CD8-positive, alpha-beta memory T cell (primary cell): Measurements from ENCODE around the gene TMEM135. TPM values are rescaled to one million over a fixed set of nuclear protein-coding genes. Genes with fewer than 3 reads are reported as not detected.
"Not testable (repeated sequence)": the region's sequence is repeated elsewhere in the genome, so short reads cannot be mapped to it uniquely, and the experiment has no call there.

ENCODE experiments used
- CTCF ChIA-PET: fragments of 350-600 bp; sonication (Branson Sonifier 250); formaldehyde crosslinking; loops from one replicate; lab custom pipeline; 2021; ENCODE audit warnings: antibody characterized with exemption; lab: Charles Lee
- POLR2A ChIA-PET: fragments of 350-600 bp; sonication (Branson Sonifier 250); formaldehyde crosslinking; loops from one replicate; lab custom pipeline; 2021; ENCODE audit warnings: antibody characterized with exemption; lab: Charles Lee
- DNase-seq, 5 donors: peaks; one replicate each; pipeline versions ENCODE4 v3.0.0 to v3.0.0-alpha.2; 2020 to 2022; ENCODE audit warnings: mixed read lengths in 1 of 5
- H3K27ac ChIP-seq: one replicate; pipeline ENCODE4 v1.7.0; 2013; ENCODE audit warnings: low read depth, mild to moderate bottlenecking, low read length, moderate library complexity
- H3K27me3 ChIP-seq: 2 replicates; pipeline ENCODE4 v1.7.0; 2013; ENCODE audit warnings: low read length, mild to moderate bottlenecking; ENCODE audit not compliant: insufficient read depth, poor library complexity, severe bottlenecking
- H3K36me3 ChIP-seq: 2 replicates; pipeline ENCODE4 v1.7.0; 2013; ENCODE audit warnings: mild to moderate bottlenecking, low read length, moderate library complexity; ENCODE audit not compliant: insufficient read depth
- H3K4me1 ChIP-seq: 2 replicates; pipeline ENCODE4 v1.7.0; 2013; ENCODE audit warnings: mild to moderate bottlenecking, low read length, moderate library complexity; ENCODE audit not compliant: insufficient read depth
- H3K4me3 ChIP-seq: 2 replicates; pipeline ENCODE4 v1.7.0; 2013; ENCODE audit warnings: mild to moderate bottlenecking, low read length
- H3K9me3 ChIP-seq: 2 replicates; pipeline ENCODE4 v1.7.0; 2013; ENCODE audit warnings: mild to moderate bottlenecking, low read length
- H3K27ac Mint-ChIP-seq, 8 donors: one replicate each; pipeline ENCODE4 v1.8.0; 2020 to 2021; ENCODE audit warnings: mixed read lengths in 8 of 8, mild to moderate bottlenecking in 6 of 8, inconsistent platforms in 3 of 8, moderate library complexity in 3 of 8
- H3K27me3 Mint-ChIP-seq, 2 donors: one replicate each; pipeline ENCODE4 v1.8.0; 2020 to 2021; ENCODE audit warnings: mixed read lengths in 2 of 2, mild to moderate bottlenecking in 1 of 2, moderate library complexity in 1 of 2
- H3K36me3 Mint-ChIP-seq, 3 donors: one replicate each; pipeline ENCODE4 v1.8.0; 2020 to 2021; ENCODE audit warnings: mixed read lengths in 3 of 3, inconsistent platforms in 1 of 3, mild to moderate bottlenecking in 1 of 3
- H3K4me1 Mint-ChIP-seq, 3 donors: one replicate each; pipeline ENCODE4 v1.8.0; 2020 to 2021; ENCODE audit warnings: mixed read lengths in 3 of 3, inconsistent platforms in 1 of 3, mild to moderate bottlenecking in 1 of 3
- H3K4me3 Mint-ChIP-seq, 7 donors: one replicate each; pipeline ENCODE4 v1.8.0; 2020 to 2021; ENCODE audit warnings: mixed read lengths in 7 of 7, mild to moderate bottlenecking in 6 of 7, moderate library complexity in 4 of 7, inconsistent platforms in 2 of 7
- H3K9me3 Mint-ChIP-seq, 5 donors: one replicate each; pipeline ENCODE4 v1.8.0; 2020 to 2022; ENCODE audit warnings: mixed read lengths in 5 of 5, mild to moderate bottlenecking in 3 of 5, moderate library complexity in 2 of 5, inconsistent platforms in 1 of 5
- polyA plus RNA-seq: library from polyadenylated mRNA; unstranded; fragments of 300-500 nt; fragmentation: Illumina TruSeq; gene quantifications from one replicate; pipeline ENCODE4 v1.2.3, GENCODE V29; 2021
- total RNA-seq, 2 experiments: library from RNA; stranded (reverse); gene quantifications; one replicate each; pipeline ENCODE4 v1.2.3, GENCODE V29; 2021

Gene TMEM135
- total and polyA plus RNA-seq, 3 experiments from 2014 or later = 5.9 to 18.8 (median 12.9) TPM

- H3K4me3 Mint-ChIP-seq, POLR2A ChIA-PET, CTCF ChIA-PET: not testable (repeated sequence)
These were observed 112.0 kb downstream of the TMEM135 start for GRCh38 chr11:87149782-87150181.

GRCh38 chr11:87150936-87151335 lies 113.2 kb downstream of the TMEM135 start:
- no peaks in the 10 kb centered on the region for H3K36me3 ChIP-seq
- H3K4me3 Mint-ChIP-seq = no peak overlapping the region
- H3K4me1 Mint-ChIP-seq = peaks cover 18 to 44% (median 42%) of the 10 kb centered on the region in 3 donors
- no peak overlapping the region for H3K4me3 ChIP-seq
- DNase-seq = no peak
- no peaks in the 10 kb centered on the region for H3K4me1 ChIP-seq
- H3K27me3 ChIP-seq = no peaks in the 10 kb centered on the region
- ChIA-PET CTCF (no interaction called here), POLR2A (no interaction called here)
- H3K9me3 ChIP-seq = no peaks in the 10 kb centered on the region
- H3K36me3 Mint-ChIP-seq = peaks cover 3 to 8% (median 6%) of the 10 kb centered on the region in 3 donors
- peaks cover 0 to 2% (median 0%) of the 10 kb centered on the region in 5 donors for H3K9me3 Mint-ChIP-seq
- no peak overlapping the region for H3K27ac Mint-ChIP-seq
- H3K27ac ChIP-seq = no peak overlapping the region
- no peaks in the 10 kb centered on the region for H3K27me3 Mint-ChIP-seq

More at GRCh38 chr11:87149782-87150181, 112.0 kb downstream of the TMEM135 start:
- H3K4me1 ChIP-seq, DNase-seq, H3K27me3 ChIP-seq, H3K9me3 ChIP-seq, H3K27ac ChIP-seq, H3K4me3 ChIP-seq, H3K27me3 Mint-ChIP-seq, H3K27ac Mint-ChIP-seq, H3K9me3 Mint-ChIP-seq, H3K36me3 ChIP-seq: not testable (repeated sequence)
- H3K36me3 Mint-ChIP-seq = peaks cover 3 to 10% (median 6%) of the 10 kb centered on the region in 3 donors
- H3K4me1 Mint-ChIP-seq = peaks cover 22 to 49% (median 48%) of the 10 kb centered on the region in 3 donors

DNA sequence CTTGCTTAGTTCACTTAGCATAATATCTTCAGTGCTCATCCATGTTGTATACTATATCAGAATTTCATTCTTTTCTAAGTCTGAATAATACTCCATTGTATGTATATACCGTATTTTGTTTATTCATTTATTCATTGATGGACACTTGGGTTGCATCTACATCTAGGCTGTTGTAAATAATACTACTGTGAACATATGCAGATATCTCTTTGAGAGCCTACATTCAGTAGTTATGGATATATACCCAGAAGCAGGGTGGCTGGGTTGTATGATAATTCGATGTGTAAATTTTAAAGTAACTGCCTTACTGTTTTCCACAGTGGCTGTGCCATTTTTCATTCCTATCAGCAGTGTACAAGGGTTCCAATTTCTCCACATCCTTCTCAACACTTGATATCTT lies 116.5 kb downstream of the TMEM135 start:
- ChIA-PET POLR2A (no interaction called here), CTCF (no interaction called here)
- H3K36me3 Mint-ChIP-seq = peaks cover 2 to 12% (median 3%) of the 10 kb centered on the region in 3 donors
- no peak overlapping the region for H3K27ac ChIP-seq
- peaks cover 0 to 2% (median 0%) of the 10 kb centered on the region in 5 donors for H3K9me3 Mint-ChIP-seq
- H3K4me3 ChIP-seq = no peak overlapping the region
- H3K27ac Mint-ChIP-seq = no peak overlapping the region
- H3K9me3 ChIP-seq = no peaks in the 10 kb centered on the region
- H3K4me1 ChIP-seq = no peaks in the 10 kb centered on the region
- no peaks in the 10 kb centered on the region for H3K27me3 Mint-ChIP-seq
- H3K27me3 ChIP-seq = no peaks in the 10 kb centered on the region
- no peak overlapping the region for H3K4me3 Mint-ChIP-seq
- H3K36me3 ChIP-seq = no peaks in the 10 kb centered on the region
- DNase-seq = no peak
- H3K4me1 Mint-ChIP-seq = peaks cover 17 to 56% (median 44%) of the 10 kb centered on the region in 3 donors

DNA sequence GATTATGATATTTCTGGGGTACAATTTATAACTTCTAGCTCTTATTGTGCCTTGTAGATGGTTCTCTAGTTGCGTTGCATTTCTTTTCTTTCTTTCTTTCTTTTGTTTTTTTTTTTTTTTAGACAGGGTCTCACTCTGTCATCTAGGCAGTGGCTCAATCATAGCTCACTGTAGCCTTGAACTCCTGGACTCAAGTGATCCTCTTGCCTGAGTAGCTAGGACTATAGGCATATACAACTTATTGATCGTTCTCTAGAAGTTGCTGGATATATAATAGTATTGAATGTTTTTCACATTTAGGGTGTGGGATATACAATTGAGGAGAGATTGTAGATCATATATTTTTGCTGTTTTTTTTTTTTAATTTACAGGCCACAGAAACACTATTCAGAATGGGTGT lies 119.2 kb downstream of the TMEM135 start:
- Mint-ChIP-seq H3K4me1 (peaks cover 11 to 41% (median 28%) of the 10 kb centered on the region in 3 donors), H3K27ac (no peak overlapping the region), H3K27me3 (no peaks in the 10 kb centered on the region), H3K36me3 (peaks cover under 1 to 9% (median 2%) of the 10 kb centered on the region in 3 donors), H3K9me3 (no peaks in the 10 kb centered on the region), H3K4me3 (no peak overlapping the region)
- H3K9me3 ChIP-seq = no peaks in the 10 kb centered on the region
- ChIA-PET POLR2A (no interaction called here), CTCF (no interaction called here)
- H3K27ac ChIP-seq = no peak overlapping the region
- no peaks in the 10 kb centered on the region for H3K27me3 ChIP-seq
- no peak for DNase-seq
- H3K36me3 ChIP-seq = no peaks in the 10 kb centered on the region
- H3K4me1 ChIP-seq = no peaks in the 10 kb centered on the region
- H3K4me3 ChIP-seq = no peak overlapping the region

- POLR2A ChIA-PET, H3K4me3 Mint-ChIP-seq, DNase-seq, H3K4me3 ChIP-seq, H3K27ac Mint-ChIP-seq, CTCF ChIA-PET, H3K36me3 ChIP-seq, H3K9me3 ChIP-seq, H3K27me3 ChIP-seq, H3K27ac ChIP-seq, H3K4me1 ChIP-seq, H3K27me3 Mint-ChIP-seq: not testable (repeated sequence)
- peaks cover 15 to 47% (median 25%) of the 10 kb centered on the region in 3 donors for H3K36me3 Mint-ChIP-seq
- peaks cover 14 to 47% (median 41%) of the 10 kb centered on the region in 5 donors for H3K9me3 Mint-ChIP-seq
- H3K4me1 Mint-ChIP-seq = peaks cover 18 to 38% (median 33%) of the 10 kb centered on the region in 3 donors
These were observed 131.3 kb downstream of the TMEM135 start for GRCh38 chr11:87169076-87169475.

DNA sequence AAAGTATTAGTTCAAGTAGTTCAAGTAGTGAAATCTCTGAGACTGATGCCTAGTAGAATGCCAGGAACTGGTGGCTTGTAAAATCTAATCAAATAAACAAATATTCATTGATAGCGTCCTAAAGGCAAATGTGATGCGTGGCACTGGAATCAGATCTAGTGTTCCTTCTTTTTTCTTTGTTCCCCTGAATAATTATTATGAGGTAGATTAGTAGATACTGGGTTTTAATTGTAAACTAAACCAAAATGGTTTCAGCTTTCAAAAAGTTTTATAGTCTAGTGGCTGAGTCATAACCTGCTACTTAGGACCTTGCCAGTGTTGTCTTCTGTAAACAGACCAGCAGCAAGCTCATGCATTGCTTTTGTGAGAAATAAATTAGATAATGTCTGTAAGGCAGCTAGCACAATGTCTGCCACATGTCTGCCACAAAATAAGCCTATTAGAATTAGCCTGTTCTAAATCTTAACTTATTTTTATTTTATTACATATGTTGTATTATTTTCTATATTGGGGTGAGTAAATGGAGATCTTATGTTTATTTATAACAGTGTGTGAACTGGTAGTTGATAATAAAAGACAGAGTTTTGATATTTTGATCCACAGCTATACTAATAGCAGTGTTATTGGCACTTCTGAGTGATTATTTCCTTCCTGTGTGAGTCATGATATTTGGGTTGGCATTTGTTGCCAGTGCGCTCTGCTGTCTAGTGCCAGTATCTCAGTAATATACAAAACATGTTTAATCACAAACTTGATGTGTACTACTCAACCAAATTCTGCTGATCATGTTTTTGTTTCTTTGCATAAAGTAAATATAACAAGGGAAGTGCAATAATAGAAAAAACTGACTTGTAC lies 135.7 kb downstream of the TMEM135 start:
- peaks cover 12 to 38% (median 23%) of the 10 kb centered on the region in 3 donors for H3K36me3 Mint-ChIP-seq
- H3K27ac Mint-ChIP-seq = peak overlapping the region in 1 of 8 donors; percentile 28
- no peaks in the 10 kb centered on the region for H3K27me3 Mint-ChIP-seq
- Histone ChIP-seq H3K27ac (no peak overlapping the region), H3K9me3 (no peaks in the 10 kb centered on the region), H3K27me3 (no peaks in the 10 kb centered on the region), H3K4me1 (no peaks in the 10 kb centered on the region), H3K36me3 (peaks cover 7% of the 10 kb centered on the region), H3K4me3 (no peak overlapping the region)
- H3K4me3 Mint-ChIP-seq = peak overlapping the region in 1 of 7 donors; percentile 6
- ChIA-PET POLR2A (no interaction called here), CTCF (no interaction called here)
- peaks cover 8 to 25% (median 21%) of the 10 kb centered on the region in 5 donors for H3K9me3 Mint-ChIP-seq
- no peak for DNase-seq
- H3K4me1 Mint-ChIP-seq = peaks cover 19 to 39% (median 37%) of the 10 kb centered on the region in 3 donors

GRCh38 chr11:87174870-87175269 lies 137.1 kb downstream of the TMEM135 start:
- Mint-ChIP-seq H3K4me1 (peaks cover 17 to 34% (median 27%) of the 10 kb centered on the region in 3 donors), H3K4me3 (no peak overlapping the region), H3K36me3 (peaks cover 15 to 38% (median 28%) of the 10 kb centered on the region in 3 donors), H3K27ac (peak overlapping the region in 1 of 8 donors; percentile 72), H3K27me3 (no peaks in the 10 kb centered on the region), H3K9me3 (peaks cover 5 to 13% (median 7%) of the 10 kb centered on the region in 5 donors)
- POLR2A ChIA-PET = no interaction called here
- H3K9me3 ChIP-seq = no peaks in the 10 kb centered on the region
- CTCF ChIA-PET = no interaction called here
- no peaks in the 10 kb centered on the region for H3K27me3 ChIP-seq
- H3K36me3 ChIP-seq = peaks cover 7% of the 10 kb centered on the region
- H3K4me1 ChIP-seq = no peaks in the 10 kb centered on the region
- H3K27ac ChIP-seq = no peak overlapping the region
- no peak overlapping the region for H3K4me3 ChIP-seq
- no peak for DNase-seq

GRCh38 chr11:87176044-87176443 lies 138.3 kb downstream of the TMEM135 start:
- no peaks in the 10 kb centered on the region for H3K27me3 ChIP-seq
- H3K4me1 ChIP-seq = no peaks in the 10 kb centered on the region
- H3K27me3 Mint-ChIP-seq = no peaks in the 10 kb centered on the region
- peaks cover 15 to 45% (median 35%) of the 10 kb centered on the region in 3 donors for H3K36me3 Mint-ChIP-seq
- H3K36me3 ChIP-seq = peaks cover 7% of the 10 kb centered on the region
- no peaks in the 10 kb centered on the region for H3K9me3 ChIP-seq
- no peak overlapping the region for H3K4me3 Mint-ChIP-seq
- peaks cover 4 to 10% (median 7%) of the 10 kb centered on the region in 5 donors for H3K9me3 Mint-ChIP-seq
- POLR2A ChIA-PET = no interaction called here
- H3K27ac ChIP-seq = no peak overlapping the region
- peaks cover 11 to 31% (median 27%) of the 10 kb centered on the region in 3 donors for H3K4me1 Mint-ChIP-seq
- H3K4me3 ChIP-seq = no peak overlapping the region
- CTCF ChIA-PET = no interaction called here
- DNase-seq = no peak
- H3K27ac Mint-ChIP-seq = no peak overlapping the region
